COR-L47 (cell line): ENCODE measurements around the gene DDX31.

Experiments used
- DNase-seq: peaks from one replicate; lab custom pipeline; 2025; lab: John Stamatoyannopoulos, UW

Gene DDX31

DNA sequence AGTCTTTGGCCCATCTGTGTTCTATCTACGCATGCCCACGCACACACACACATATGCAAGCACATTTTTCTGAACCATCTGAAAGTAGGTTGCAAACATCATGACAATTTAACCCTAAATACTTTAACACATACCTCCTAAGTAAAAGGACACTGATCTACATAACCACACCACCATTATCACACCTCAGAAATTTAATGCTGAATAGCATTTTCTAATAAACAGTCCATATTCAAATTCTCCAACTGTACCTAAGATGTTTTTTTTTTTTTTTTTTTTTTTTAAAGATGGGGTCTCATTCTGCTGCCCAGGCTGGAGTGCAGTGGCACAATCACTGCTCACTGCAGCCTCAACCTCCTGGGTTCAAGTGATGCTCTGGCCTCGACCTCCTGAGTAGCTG lies 35.5 kb downstream of the DDX31 start:
- no peak for DNase-seq

GRCh38 chr9:132632413-132633129 lies 37.2 kb downstream of the DDX31 start:
- no peak for DNase-seq

DNA sequence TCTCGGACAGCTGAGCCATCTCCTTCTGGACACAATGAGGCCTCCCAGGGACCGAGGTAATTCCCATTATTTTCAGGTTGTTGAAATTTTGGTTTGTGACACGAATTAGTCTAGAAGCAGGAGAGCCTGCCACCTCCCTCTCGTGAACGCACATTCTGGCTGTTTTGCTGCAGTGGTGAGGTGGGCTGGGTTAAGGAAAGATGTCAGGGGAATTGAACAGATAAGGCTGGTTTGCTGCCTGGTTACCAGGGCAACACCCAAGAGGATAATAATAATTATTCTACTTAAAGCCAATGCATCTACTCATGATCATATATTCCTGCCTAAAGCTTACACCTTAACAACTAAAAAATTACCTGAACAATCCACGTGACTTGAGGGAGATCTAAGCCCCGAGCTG lies 38.1 kb downstream of the DDX31 start:
- no peak for DNase-seq

DNA sequence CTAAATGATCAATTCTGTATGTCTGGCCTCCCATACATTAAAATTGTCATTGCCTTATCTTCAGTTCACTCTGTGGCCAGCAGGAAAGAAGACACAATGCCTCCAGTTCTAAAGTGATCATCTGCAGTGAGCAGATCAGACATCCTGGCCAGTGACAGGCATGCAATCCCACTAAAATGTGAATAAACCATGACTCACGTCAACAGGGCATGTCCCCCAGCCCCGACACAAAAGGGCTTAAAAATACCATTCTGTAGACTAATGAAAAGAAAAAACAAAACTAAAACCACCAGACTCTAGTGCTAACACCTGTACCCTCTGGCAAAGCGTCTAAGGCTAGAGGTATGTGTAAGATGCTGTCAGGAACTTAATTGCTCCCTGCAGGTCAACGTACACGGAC lies 38.5 kb downstream of the DDX31 start:
- DNase-seq = no peak

- no peak for DNase-seq
Observed at GRCh38 chr9:132630811-132631210, 39.0 kb downstream of the DDX31 start.

DNA sequence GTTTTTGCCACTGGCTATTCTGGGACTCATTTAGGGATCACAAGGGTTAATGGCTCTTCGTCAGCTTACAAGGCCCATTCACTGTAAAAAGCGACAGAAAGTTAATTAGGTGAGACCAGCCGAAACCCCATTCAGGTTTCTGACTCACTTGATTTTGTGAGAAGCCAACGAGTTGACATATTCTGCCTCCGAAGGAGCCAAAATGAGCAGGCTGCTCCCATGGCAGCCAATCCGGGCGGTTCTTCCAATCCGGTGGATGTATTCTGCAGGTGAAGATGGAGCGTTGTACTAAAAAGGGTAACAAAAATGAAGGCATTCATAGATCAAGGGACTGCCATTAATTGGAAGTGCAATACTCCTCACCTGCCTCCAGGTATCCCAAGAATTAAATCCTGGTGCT lies 39.7 kb downstream of the DDX31 start:
- DNase-seq = no peak

GRCh38 chr9:132628746-132629145 lies 41.0 kb downstream of the DDX31 start:
- no peak for DNase-seq

DNA sequence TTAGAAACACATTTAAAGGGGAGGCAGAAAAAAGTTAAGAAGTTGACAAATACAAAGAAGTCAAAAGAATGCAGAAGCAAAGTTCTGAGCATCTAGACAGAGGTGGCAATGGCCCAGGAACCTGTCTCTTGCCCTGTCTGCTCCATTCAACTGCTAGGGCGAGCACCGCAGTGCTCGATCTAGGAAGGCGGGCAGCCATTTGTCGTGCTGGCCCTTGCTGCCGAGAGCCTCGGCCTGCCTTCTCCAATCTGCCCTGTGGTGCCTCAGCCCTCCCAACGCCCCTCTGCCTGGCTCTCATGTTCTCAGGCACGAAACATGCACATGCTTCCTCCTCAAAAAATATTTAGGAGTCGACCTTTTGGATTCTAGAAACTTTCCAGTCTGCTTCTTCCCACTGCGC lies 42.2 kb downstream of the DDX31 start:
- DNase-seq = no peak

- DNase-seq = no peak
Observed at GRCh38 chr9:132627106-132627505, 42.7 kb downstream of the DDX31 start.

DNA sequence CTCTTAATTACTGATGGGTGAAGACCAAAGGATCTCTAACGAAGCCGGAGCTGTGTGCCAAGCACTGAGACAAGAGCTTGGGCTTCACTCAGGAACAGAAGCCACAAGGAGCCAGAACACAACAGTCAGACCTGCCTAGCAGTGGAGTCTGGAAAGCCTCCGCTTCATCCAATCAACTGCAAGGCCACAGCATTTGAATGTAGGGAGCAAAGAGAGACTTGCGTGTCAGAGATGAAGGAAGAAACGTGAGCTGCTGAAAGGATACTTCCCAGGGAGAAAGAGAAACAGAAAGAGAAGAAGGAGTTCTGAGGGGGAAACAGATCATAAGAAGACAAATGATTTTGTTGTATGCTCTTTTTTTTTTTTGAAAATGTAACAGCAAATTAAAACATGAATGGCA lies 43.5 kb downstream of the DDX31 start:
- no peak for DNase-seq

GRCh38 chr9:132622159-132622558 lies 47.6 kb downstream of the DDX31 start:
- DNase-seq = no peak

DNA sequence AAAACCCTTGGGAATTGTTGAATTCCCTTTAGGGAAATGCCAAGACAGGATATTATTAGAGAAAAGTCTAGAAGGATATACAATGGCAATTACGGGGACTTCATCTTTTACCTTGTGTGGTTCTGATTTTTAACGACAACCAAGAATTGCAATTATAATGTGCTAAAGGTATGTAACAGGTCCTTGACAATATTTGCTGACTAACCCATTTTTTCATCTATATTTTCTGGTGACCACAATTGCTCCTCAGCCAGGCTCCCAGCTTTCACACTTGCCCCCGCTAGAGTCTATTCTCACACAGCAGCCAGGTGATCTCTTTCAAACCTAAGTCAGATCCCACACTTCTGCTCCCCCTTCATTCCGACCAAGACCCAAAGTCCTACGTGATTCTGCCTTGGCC lies 53.1 kb downstream of the DDX31 start:
- DNase-seq = no peak

GRCh38 chr9:132615774-132616173 lies 54.0 kb downstream of the DDX31 start:
- no peak for DNase-seq

- no peak for DNase-seq
Observed at GRCh38 chr9:132614324-132614723, 55.5 kb downstream of the DDX31 start.

GRCh38 chr9:132610661-132611060 lies 59.1 kb downstream of the DDX31 start:
- no peak for DNase-seq

DNA sequence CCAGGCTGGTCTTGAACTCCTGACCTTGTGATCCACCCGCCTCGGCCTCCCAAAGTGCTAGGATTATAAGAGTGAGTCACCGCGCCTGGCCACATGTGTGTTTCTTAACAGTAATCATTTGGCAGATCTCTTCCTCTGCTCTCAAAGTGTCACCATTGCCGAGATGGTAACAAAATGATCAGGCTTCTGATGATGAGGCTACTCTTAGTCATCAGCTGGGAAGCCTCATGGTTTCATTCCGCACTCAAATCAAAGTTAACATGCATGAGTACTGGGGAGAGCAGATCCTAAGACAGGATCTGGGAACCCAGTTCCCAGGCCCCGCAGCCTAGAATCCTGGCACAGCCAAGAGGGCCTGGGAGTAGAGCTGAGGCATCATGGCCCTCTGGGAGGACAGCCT lies 60.0 kb downstream of the DDX31 start:
- no peak for DNase-seq

DNA sequence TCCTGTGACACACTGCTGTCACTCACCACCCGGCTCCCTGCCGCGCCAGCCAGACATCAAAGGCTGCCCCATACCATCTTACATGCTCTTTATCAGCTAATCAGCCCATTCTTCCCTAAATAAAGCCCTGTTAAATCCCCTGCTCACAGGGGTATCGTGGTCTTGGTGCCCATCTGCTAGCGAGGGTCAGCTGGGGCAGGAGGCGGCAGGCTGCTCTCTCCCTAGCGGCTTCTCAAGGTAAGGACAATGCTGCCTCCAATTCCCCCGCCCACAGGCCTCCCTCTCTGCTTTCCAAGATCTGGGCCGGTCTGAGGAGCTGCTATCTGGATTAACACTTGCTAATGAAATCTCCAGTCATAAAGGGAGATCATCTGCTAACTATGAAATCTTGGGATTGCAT lies 60.6 kb downstream of the DDX31 start:
- no peak for DNase-seq

GRCh38 chr9:132606066-132606465 lies 63.7 kb downstream of the DDX31 start:
- no peak for DNase-seq

GRCh38 chr9:132605387-132605786 lies 64.4 kb downstream of the DDX31 start:
- DNase-seq = no peak

DNA sequence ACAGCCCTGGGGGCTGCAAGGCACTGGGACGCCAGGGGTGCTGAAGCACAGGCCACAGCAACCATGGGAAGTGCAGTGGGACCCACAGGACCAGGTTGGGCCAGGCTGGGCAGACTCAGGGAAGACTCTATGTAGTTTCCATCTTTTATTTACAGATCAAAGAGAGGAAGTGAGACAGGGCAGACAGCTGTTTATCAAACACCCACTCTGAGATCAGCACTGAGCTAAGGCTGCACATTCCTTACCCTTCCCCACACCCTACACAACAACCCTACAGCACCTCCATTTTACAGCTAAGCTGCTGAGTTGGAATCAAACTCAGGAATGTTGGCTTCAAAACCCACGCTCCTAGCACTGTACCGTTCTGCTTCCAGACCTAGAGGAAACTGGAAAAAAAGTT lies 67.6 kb downstream of the DDX31 start:
- DNase-seq = no peak

- no peak for DNase-seq
Observed at GRCh38 chr9:132600326-132600984, 69.3 kb downstream of the DDX31 start.

- DNase-seq = no peak
Observed at GRCh38 chr9:132597073-132597775, 72.6 kb downstream of the DDX31 start.

DNA sequence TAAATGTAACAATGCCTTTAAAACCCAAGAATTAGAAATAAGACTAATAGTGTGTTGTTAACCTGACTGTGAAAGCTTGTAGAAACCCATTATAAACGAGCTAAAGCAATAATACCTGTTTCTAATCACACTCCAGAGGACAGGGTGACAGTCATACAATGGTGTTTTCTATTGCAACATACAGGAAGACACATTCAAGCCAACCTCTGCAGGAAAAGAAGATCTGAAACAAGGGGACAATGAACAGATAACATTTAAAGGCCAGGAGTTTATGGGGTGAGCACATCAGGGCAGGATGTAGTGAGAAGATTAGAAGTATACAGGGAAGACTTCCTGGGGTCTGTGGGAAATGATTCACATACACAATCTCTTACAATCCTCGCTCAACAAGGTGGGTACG lies 73.6 kb downstream of the DDX31 start:
- no peak for DNase-seq
